Femur (tissue), 1 donor: Measurements from ENCODE around the gene HIGD1A.
A peak's percentile ranks its signal among the peaks of the same experiment; 100 is the strongest.
"Not testable (repeated sequence)": the region's sequence is repeated elsewhere in the genome, so short reads cannot be mapped to it uniquely, and the experiment has no call there.

Experiments
- DNase-seq: peaks from one replicate; pipeline ENCODE4 v3.0.0-alpha.2; 2017

Gene HIGD1A

DNA sequence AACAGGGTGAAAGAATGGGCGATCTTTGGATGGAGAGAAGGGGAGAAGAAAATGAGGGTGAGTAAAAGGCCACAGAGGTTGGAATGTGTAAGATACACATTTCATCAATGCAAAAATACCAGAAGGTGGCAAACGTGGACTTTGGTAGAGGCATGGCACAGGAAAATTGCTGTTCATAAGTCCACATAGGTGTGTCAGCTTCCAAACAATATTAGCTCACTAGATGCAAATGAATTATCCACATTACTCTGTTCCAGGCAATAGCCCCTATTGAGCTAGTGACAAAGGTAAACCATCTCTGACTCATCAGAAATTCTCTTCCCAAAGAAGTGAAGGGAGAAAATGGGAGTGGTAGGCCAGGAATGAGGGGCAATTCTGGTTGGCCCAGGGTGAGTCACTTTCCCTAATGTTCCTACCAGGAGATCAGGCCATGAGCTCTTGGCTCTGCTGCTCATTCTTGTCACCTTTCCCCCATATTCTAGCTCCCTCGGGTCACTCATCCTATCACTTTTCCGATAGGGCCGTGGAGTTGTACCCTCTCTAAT is 24.9 kb upstream of the HIGD1A start:
- DNase-seq = no peak

DNA sequence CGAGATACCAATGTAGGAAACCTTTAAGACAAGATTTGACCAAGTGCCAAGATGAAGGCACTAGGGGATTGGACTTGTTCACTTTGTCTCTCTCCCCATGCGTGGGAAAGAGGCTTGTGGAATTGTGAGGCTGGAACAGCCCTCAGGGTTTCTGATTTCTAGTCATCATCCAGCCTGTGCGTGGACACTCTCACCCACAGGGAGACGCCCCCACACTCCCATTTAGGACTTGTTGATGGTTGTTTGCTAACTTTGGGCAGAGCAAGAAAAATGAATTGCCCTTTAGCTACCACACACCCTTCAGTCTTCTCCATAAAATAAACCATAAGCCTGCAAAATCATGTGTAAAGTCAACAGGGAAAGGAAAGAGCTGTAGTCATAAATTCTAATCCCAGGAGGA is 23.4 kb upstream of the HIGD1A start:
- no peak for DNase-seq

DNA sequence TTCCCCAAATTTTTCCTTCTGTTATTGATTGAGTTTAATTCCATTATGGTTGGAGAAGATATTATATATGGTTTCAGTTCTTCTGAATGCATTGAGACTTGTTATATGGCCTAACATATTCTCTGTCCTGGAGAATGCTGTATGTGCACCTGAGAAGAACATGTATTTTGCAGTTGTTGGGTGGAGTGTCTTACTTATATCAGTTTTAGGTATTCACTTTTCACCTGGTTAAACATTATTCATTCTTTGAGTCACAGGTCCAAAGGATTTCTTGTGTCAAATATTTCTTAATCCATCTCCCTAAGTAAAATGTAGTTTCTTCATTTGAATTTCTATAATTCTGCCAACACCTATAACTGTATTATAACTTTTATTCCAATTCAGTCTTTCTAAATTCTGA is 22.7 kb upstream of the HIGD1A start:
- no peak for DNase-seq

DNA sequence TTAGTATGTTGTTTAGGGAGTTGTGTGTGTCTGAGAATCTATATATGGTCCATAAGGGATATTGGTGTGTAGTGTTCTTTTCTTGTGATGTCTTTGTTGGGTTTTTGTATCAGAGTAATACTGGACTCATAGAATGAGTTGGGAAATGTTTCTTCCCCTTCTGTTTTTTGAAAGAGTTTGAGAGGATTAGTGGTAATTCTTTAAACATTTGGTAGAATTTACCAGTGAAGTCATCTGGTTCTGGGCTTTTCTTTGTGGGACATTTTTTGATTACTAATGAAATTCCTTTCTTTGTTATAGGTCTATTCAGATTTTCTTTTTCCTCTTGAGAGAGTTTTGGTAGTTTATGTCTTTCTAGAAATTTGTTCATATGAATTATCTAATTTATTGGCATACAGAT is 21.9 kb upstream of the HIGD1A start:
- DNase-seq = no peak

DNA sequence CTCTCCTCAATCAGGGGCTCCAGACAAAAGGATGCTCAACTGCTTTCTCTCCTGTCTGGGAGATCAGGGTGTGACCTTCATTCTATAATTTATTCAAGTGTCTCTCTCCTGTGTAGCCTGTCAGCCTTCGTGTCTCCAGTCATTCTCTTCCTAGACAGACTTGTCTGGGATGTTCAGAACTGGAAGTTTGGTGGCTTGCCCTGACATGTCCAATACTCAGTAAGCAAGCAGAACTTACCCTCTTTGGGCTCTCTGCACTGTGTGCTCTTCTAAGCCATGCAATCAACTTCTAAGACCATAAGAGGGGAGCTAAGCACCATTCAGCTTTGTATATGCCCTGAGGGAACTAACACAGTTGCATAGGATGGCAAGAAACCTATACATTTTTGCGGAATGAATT is 19.1 kb upstream of the HIGD1A start:
- no peak for DNase-seq

DNA sequence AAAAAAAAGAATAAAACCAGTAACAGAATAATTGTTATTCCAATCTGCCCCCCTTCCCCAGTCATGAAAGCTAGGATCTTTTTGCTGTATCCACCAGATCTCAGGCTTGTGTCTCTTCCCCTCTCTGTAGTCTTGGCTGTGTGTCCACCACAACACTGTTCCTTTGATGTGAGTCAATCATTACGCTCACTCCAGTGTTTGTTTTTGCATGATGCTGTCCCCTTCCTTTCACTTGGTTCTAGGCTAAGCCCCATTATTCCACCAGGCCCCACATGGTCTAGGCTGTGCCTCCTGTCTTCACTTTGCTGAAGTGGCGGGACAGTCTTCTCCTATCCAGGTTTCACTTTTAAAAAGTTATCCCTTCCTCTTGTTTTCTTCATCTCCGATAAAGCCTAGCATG is 18.5 kb upstream of the HIGD1A start:
- no peak for DNase-seq

DNA sequence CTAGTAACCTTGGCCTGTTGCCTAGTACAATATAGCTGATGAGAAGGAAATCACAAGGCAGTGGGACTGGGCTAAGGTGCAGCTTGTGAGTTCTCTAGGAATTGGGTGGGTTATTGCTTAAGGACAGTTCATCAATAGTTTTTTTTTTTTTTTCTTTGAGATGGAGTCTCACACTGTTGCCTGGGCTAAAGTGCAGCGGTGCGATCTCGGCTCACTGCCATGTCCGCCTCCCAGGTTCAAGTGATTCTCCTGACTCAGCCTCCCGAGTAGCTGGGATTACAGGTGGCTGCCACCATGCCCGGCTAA is 16.4 kb upstream of the HIGD1A start:
- DNase-seq = no peak

DNA sequence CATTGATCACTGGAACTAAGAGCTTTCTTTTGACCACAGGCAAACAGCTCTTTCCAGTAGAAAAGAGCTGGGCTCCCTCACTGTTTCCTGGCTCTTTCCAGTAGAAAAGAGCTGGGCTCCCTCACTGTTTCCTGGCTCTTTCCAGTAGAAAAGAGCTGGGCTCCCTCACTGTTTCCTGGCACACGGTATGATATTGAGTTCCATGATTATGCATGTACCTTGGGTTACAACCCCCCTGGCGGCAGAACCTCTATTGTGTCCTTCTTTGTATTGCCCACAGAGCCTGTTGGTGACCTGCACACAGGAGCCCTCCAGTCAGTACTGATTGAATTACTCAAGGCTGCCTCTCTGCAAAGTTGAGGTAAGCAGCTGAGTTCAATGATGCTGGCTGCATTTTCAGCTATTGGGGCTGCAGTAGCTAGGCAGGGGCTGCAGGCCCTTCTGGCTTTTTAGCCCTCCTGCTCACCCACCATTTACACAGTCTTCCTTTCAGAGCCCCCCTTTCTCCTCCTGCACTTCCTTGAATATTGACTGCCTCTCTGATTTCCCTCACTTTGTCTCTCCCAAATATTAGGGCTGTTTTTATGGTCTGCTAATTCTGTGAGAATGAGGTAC is 15.2 kb upstream of the HIGD1A start:
- no peak for DNase-seq

DNA sequence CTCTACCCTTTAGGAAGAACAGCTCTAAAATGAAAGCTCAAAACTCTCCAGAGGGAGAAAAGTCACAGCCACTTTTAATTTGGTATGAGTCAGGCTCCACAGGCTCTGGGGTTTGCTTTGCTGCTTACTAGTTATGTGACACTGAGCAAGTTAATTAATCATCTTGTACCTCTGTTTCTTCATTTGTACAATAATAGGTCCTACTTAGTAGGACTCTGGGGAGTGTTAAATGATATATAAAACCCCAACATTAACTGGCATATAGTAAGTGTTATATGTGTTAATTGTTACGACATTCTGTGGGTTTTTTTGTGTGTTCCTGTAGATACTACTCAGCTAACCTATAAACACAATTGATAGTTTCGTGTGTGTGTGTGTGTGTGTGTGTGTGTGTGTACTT is 11.5 kb upstream of the HIGD1A start:
- no peak for DNase-seq

DNA sequence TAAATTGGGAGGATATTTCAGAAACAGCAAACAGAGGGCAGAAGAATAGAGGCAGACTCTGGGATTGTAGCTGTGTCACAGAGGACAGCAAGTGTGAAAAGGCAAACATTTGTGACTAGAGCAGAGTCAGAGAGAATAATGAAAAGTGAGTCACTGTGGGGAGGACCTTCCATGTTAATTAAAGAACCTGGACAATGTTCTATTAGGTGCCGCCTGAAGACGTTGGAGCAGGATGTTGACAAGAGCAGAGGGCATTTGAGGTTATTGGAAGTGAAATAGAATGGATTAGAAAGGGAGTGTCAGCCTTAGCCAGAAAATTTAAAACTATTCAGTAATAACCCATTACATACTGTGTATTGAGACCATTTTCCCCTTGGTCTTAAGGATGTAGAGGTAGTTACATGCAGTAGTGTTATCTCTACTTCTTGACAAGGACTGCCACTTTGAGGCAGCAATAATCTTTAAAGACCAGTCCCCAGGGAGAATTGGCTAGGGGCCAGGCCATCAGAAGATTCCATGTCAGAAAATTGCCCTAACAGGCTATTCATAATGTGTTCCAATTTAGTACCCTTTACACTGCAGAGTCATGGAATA is 10.7 kb upstream of the HIGD1A start:
- no peak for DNase-seq

DNA sequence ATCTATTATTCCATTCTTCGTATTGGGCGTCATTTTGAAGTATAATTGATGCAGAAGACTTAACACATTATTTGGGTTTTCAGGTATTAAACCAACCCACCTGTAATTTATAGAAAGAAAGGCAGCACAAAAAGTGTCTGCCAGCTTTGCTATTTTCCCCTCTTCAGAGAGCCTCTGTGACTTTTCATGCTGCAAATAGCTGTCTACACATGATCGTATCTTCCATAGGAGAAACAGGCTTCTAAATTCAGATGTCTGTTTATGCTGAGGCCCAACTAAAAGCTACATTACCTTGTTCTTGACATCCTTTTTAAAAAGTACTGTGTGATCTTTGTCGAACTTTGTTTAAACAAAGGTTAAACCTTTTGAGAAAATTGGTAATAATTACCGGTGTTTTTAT is 10.0 kb upstream of the HIGD1A start:
- DNase-seq = no peak

DNA sequence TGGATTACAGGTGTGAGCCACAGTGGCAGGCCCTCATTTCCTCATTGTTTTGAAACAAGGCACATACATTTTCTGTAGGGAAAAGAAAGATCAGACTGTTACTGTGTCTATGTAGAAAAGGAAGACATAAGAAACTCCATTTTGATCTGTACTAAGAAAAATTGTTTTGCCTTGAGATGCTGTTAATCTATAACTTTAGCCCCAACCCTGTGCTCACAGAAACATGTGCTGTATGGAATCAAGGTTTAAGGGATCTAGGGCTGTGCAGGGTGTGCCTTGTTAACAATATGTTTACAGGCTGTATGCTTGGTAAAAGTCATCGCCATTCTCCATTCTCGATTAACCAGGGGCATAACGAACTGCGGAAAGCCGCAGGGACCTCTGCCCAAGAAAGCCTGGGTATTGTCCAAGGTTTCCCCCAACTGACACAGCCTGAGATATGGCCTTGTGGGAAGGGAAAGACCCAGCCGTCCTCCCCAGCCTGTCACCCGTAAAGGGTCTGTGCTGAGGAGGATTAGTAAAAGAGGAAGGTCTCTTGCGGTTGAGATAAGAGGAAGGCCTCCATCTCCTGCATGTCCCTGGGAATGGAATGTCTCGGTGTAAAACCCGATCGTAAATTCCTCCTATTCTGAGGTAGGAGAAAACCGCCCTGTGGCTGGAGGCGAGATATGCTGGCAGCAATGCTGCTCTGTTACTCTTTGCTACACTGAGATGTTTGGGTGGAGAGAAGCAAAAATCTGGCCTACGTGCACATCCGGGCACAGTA is 7.0 kb upstream of the HIGD1A start:
- DNase-seq = peak; percentile 16

DNA sequence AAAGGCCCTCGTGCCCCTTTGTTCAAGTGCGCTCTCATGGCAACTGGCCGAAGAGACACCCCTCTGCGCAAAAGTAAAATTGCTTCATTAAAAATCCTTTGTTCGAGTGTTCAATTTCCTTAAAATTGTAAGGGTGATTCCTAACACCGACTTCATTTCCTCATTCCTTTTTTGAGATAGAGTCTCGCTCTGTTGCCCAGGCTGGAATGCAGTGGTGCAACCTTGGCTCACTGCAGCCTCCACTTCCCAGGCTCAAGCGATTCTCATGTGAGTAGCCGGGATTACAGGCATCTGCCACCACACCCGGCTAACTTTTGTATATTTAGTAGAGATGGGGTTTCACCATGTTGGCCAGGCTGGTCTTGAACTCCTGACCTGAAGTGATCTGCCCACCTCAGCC is 6.4 kb upstream of the HIGD1A start:
- DNase-seq = not testable (repeated sequence)

DNA sequence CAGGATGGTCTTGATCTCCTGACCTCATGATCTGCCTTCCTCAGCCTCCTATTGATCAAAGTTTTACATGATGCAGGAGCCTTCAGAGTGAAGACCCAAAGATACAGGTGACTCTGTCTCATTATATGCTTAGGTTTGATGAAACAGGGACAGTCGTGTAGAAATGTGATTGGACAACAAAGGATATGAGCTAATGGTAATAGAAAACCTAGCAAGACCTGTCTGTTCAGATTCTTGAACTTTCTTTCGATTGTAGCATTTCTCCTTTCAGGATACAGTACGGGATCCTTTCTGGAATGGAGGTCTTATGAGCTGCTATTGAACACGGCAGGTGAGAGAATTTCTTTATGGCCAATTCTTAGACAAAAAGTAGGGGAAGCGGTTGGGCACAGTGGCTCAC is 4.9 kb upstream of the HIGD1A start, which contains the start of gene ACKR2:
ACKR2 (plus strand) TSS at position 244 of the 400 bp plus-strand sequence. CDS start 55,058 bp downstream, outside the sequence.
- DNase-seq = no peak

DNA sequence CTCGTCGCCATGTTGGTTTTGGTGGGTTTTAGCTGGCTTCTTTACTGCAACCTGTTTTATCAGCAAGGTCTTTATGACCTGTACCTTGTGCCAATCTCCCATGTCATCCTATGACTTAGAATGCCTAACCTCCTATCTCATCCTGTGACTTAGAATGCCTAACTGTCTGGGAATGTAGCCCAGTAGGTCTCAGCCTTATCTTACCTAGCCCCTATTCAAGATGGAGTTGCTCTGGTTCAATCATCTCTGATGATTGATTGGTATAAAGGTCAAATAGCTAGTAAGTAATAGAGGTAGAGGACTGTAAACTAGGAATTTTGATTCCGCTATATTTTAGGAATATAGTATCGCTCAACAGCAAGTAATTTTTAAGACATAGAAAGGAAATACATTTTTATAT is 3.6 kb upstream of the HIGD1A start:
- no peak for DNase-seq

DNA sequence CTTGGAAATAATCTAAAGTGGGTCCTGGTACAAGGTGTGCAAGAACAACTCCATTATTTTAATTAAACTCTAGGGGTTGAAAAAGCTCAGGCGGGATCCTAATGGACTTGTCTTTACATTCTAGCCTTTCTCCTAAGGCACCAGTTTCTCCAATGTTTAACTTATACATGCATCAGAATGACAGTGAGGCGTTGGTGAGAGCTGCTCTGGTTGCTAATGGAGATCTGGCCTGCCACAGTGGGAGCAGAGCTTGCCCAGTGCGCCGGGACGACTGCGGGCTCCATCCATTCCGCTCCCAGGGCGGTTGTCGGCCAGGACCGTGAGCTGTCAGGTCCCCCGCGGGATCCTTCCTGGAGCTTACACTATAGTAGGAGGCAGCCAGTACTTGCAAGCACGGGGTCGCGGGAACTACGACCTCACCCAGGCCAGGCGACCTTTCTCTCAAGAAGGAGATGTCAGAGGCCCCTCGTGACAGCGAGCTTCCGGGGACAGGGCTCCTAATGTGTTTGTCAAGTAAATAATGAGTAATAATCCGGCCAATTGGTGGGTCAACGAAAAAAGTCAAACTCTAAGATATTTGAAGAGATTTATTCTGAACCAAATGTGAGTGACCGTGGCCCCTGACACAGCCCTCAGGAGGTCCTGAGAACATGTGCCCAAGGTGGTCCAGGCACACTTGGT is 991 bp upstream of the HIGD1A start:
- DNase-seq = peak; percentile 32

DNA sequence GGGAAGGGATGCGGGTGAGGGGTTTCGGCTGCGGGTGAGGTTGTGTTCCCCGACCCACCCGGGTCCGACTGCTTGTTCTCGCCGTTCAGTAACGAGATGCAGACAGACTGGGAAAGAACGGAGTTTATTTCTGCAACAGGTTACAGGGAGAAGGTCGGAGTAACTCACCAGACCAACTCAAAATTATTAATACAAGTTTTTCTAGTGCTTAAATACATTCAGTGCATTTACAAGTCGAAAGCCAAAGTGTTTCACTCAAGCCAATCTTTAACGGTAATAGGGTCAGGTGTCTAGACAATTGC is 492 bp upstream of the HIGD1A start:
- no peak for DNase-seq

DNA sequence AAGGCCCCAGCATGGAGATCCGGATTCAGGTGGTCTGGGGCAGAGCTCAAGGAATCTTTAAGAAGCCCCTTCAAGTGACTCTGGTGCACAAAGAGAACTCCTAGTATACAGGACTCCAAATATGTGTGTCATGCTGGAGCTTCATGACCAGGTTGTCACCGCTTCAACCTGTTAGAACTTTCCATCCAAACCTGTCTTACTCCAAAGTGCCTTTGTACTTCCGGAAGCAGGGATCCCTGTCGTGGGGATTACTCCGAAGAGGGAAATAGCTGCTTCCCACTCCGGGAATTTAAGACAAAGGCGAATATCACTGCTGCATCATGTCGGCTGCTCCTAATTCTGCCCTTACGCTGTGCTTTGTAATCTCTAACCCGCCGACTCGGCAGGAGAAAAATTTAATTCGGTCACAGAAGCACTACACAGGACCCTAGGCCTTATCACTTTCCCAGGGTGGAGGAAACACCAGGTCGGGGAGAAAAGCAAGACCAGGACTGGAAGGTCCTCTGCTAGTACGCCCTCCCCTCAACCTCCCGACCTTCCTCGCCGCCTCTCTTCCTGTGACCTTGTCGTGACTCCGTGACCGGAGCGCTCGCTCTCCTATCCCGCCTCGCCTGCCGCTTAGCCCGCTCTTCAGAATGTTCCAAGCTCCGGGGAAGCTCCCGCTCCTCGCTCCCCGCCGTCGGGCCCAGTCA is 730 bp downstream of the HIGD1A start:
- DNase-seq = peak; percentile 29

DNA sequence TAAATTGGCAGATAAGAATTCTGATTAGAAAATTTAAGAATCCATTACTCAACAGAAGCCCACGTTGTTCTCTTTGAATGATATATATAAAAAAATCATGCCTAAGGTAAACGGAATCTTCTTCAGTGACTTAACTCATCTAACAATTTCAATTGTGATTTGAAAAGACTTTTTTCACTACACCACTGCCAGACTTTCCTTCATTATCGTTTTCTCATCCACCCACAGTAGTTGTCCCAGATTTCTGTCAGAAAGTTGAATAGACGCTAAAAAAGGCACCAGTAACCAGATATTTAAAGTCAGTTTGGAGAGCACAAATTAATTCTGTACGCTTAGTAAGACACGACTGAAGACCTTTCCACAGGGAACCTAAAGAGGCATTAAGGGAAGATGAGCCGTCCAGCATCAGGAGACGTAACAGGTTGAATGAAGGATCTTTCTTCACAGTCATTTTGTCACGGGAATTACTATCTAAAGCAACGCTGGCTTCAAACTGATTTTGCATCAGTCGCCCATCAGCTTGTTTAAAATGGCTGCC is 1.3 kb downstream of the HIGD1A start:
- DNase-seq = no peak

DNA sequence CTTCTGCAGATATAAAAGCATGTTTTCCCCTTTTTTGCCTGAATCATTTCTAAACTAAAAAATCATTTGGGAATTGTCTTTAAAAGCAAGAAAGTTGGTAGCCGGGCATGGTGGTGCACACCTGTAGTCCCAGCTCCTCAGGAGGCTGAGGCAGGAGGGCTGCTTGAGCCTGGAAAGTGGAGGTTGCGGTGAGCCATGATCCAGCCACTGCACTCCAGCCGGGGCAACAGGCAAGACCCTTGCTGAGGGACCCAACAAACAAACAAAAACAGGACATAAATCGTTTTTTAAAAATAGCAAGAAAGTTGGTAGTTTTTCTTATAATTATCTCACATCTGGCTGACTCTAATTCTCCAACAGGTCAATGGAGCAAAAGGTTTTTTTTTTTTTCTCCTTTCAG is 2.5 kb downstream of the HIGD1A start:
- no peak for DNase-seq

DNA sequence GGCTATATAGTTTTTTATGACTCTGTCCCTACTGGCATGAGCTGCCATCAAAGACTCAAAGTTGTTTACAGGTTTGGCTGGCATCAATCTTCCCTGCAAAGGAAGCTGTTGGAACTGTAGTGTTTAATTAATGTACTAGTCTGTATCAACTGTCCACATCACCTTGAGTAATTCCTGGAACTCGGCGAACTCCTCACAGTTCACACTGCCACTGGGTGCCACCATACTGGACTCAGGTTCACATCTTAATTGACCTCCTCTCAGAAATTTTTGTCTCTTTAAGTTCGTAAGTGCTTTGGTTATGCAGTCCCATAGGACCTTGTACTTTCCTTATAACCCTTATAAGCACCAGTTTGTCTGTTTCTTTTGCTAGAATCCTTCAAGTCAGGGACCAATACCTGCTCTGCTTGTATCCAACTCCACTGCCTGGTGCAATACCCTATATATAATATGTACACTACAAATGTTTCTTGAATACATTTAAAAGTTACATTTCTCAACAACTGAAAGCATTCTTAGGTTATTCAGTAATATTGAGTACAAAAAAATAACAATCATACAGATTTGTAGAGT is 3.2 kb downstream of the HIGD1A start:
- DNase-seq = no peak

DNA sequence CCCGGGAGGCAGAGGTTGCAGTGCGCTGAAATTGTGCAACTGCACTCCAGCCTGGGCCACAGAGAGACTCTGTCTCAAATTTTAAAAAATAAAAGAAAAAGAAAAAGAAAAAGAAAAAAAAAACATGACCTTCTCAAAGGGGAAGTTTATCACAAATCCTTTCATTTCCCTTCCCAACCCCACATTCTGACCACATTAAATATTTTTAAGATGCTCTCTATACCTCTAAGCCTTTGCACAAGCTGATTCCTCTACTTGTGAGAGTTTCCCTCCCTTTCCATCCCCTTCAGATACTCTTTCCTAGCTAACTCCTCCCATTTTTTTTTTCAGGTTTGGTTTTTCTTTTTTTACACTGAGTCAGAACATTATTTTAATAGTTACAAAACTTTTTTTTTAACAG is 4.0 kb downstream of the HIGD1A start:
- no peak for DNase-seq

DNA sequence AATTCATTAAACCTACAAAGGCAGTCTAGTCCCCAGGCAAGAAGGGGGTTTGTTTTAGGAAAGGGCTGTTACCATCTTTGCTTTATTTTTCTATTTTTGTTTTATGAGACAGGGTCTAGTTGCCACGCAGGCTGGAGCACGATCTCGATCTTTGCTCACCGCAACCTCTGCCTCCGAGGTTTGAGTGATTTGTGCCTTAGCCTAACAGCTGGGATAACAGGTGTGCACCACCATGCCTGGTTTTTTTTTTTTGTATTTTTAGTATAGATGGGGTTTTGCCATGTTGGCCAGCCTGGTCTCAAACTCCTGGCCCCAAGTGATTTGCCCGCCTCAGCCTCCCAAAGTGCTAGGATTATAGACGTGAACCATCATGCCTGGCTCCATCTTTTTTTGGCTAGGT is 4.9 kb downstream of the HIGD1A start:
- no peak for DNase-seq
